HepG2 (cell line): ENCODE measurements around the gene KDELR3. TPM values are rescaled to one million over a fixed set of nuclear protein-coding genes. Genes with fewer than 3 reads are reported as not detected.
A peak's percentile ranks its signal among the peaks of the same experiment; 100 is the strongest.

ENCODE experiments used
- ATAC-seq: fragments of 200-7000 bp; cut with Tn5 transposase; 3 replicates; pipeline ENCODE4 v1.9.1; 2020; ENCODE audit warnings: mild to moderate bottlenecking, moderate library complexity
- BruUV-seq: library from RNA; stranded (reverse); fragments of 400-500 nt; replicated peaks from 2 replicates; lab custom pipeline; 2021; lab: Mats Ljungman, UMichigan
- CTCF ChIA-PET: fragments of 300-600 bp; formaldehyde crosslinking; extraction: SDS; loops from one replicate; lab custom pipeline; 2021; ENCODE audit warnings: low total read pairs, inconsistent platforms, low intra/inter-chr PET ratio; lab: Yijun Ruan, JAX
- POLR2A ChIA-PET: fragments of 350-600 bp; sonication (Branson Sonifier 250); formaldehyde crosslinking; loops from one replicate; lab custom pipeline; 2020; ENCODE audit warnings: antibody characterized with exemption, inconsistent platforms; lab: Yijun Ruan, JAX
- DNase-seq: peaks from one replicate; pipeline ENCODE4 v3.0.0-alpha.2; 2015; ENCODE audit warnings: low spot score
- FAIRE-seq: peaks from 3 replicates; lab custom pipeline; 2011; peaks lifted over from hg19 to GRCh38; lab: Jason Lieb, UNC
- H2AFZ ChIP-seq: one replicate; pipeline ENCODE4 v1.6.1; 2011; ENCODE audit warnings: low read length, inconsistent platforms
- H3K27ac ChIP-seq: fragments of 300-600 bp; 3 replicates; pipeline ENCODE4 v1.8.0; 2011; ENCODE audit warnings: mixed run types, mild to moderate bottlenecking, mixed read lengths, low read length, inconsistent platforms; ENCODE audit not compliant: insufficient read depth; ENCODE audit errors: extremely low read length
- H3K27me3 ChIP-seq, 2 experiments: fragments of 200-600 bp in 1 of 2; 2 replicates in 1 of 2; 3 replicates in 1 of 2; pipeline versions ENCODE4 v1.6.0 to v1.8.0; 2011; ENCODE audit warnings: low read length in 2 of 2, mild to moderate bottlenecking in 2 of 2, moderate library complexity in 2 of 2, inconsistent platforms in 1 of 2; ENCODE audit not compliant: insufficient read depth in 2 of 2, control insufficient read depth in 1 of 2
- H3K36me3 ChIP-seq, 2 experiments: fragments of 200-600 bp in 1 of 2; replicated peaks in 1 of 2; 2 replicates in 1 of 2; 3 replicates in 1 of 2; pipeline versions ENCODE4 v1.5.1 to v1.8.0; 2011; ENCODE audit warnings: low read length in 2 of 2, inconsistent platforms in 1 of 2; ENCODE audit not compliant: insufficient read depth in 2 of 2, control insufficient read depth in 1 of 2
- H3K4me1 ChIP-seq: 2 replicates; pipeline ENCODE4 v1.5.1; 2012; ENCODE audit warnings: low read length, inconsistent platforms; ENCODE audit not compliant: insufficient read depth
- H3K4me2 ChIP-seq: 2 replicates; pipeline ENCODE4 v1.6.0; 2011; ENCODE audit warnings: low read depth, low read length, inconsistent platforms
- H3K4me3 ChIP-seq, 3 experiments: fragments of 200-600 bp in 1 of 3; sonication (generic), shearing (Covaris generic) in 1 of 3; replicated peaks in 1 of 3; 2 replicates each; pipeline ENCODE4 v1.5.1; 2011 to 2016; ENCODE audit warnings: low read length in 3 of 3, inconsistent platforms in 2 of 3, low read depth in 2 of 3, mild to moderate bottlenecking in 2 of 3, control low read depth in 1 of 3, mixed read lengths in 1 of 3; ENCODE audit not compliant: insufficient read depth in 1 of 3
- H3K79me2 ChIP-seq: one replicate; pipeline ENCODE4 v1.6.1; 2011; ENCODE audit warnings: low read length, inconsistent platforms; ENCODE audit not compliant: insufficient read depth
- H3K9ac ChIP-seq: 2 replicates; pipeline ENCODE4 v1.6.0; 2011; ENCODE audit warnings: mild to moderate bottlenecking, low read depth, low read length, inconsistent platforms; ENCODE audit not compliant: insufficient read depth
- H3K9me3 ChIP-seq: 2 replicates; pipeline ENCODE4 v1.5.1; 2012; ENCODE audit warnings: mild to moderate bottlenecking, low read length
- H4K20me1 ChIP-seq: 2 replicates; pipeline ENCODE4 v1.6.0; 2011; ENCODE audit warnings: inconsistent platforms, mild to moderate bottlenecking, low read length, moderate library complexity; ENCODE audit not compliant: insufficient read depth
- AGO2 ChIP-seq: fragments of 200-400 bp; formaldehyde crosslinking; optimal IDR thresholded peaks from 2 replicates; pipeline ENCODE3; 2017; ENCODE audit warnings: mild to moderate bottlenecking, low read depth, low read length, moderate library complexity
- ATF7-NPFF ChIP-seq: sonication (generic); formaldehyde crosslinking; IDR thresholded peaks from 2 replicates; pipeline ENCODE4 v1.8.1; 2023; ENCODE audit warnings: mild to moderate bottlenecking, low read depth, missing genetic modification reagents, moderate library complexity
- ATRX ChIP-seq: sonication (generic); formaldehyde crosslinking; IDR thresholded peaks from 2 replicates; pipeline ENCODE4 v1.4.0; 2020; ENCODE audit warnings: missing genetic modification reagents, borderline replicate concordance
- DNMT1 ChIP-seq: sonication (generic); formaldehyde crosslinking; IDR thresholded peaks from 2 replicates; pipeline ENCODE4 v1.5.1; 2020; ENCODE audit warnings: mild to moderate bottlenecking, missing genetic modification reagents
- GATAD2A ChIP-seq: IDR thresholded peaks from 2 replicates; pipeline ENCODE4 v1.6.1; 2016
- HNF1B ChIP-seq: sonication (generic); formaldehyde crosslinking; IDR thresholded peaks from 2 replicates; pipeline ENCODE4 v1.5.1; 2020; ENCODE audit warnings: mild to moderate bottlenecking, moderate library complexity, missing genetic modification reagents
- KLF15 ChIP-seq: sonication (generic); formaldehyde crosslinking; IDR thresholded peaks from 2 replicates; pipeline ENCODE4 v1.8.1; 2023; ENCODE audit warnings: borderline replicate concordance, mild to moderate bottlenecking, inconsistent platforms, missing genetic modification reagents, mixed read lengths
- POLR2AphosphoS2 ChIP-seq: IDR thresholded peaks from 2 replicates; pipeline ENCODE4 v1.6.1; 2011; ENCODE audit warnings: low read depth, low read length, improper control_type of control experiment
- SALL1 ChIP-seq: sonication (generic); formaldehyde crosslinking; IDR thresholded peaks from 2 replicates; pipeline ENCODE4 v1.8.0; 2022; ENCODE audit warnings: mild to moderate bottlenecking, missing genetic modification reagents
- SRSF9 ChIP-seq: fragments of 200-400 bp; formaldehyde crosslinking; IDR thresholded peaks from 2 replicates; pipeline ENCODE4 v1.6.1; 2018; ENCODE audit warnings: borderline replicate concordance, mild to moderate bottlenecking, low read depth, low read length; ENCODE audit not compliant: insufficient read depth, poor library complexity, severe bottlenecking
- TBX3 ChIP-seq: fragments of 450-650 bp; IDR thresholded peaks from 2 replicates; pipeline ENCODE4 v1.6.1; 2017; ENCODE audit warnings: antibody characterized with exemption, mild to moderate bottlenecking, inconsistent platforms, borderline replicate concordance
- ZBTB38 ChIP-seq: sonication (generic); formaldehyde crosslinking; IDR thresholded peaks from 2 replicates; pipeline ENCODE4 v1.5.1; 2020; ENCODE audit warnings: mild to moderate bottlenecking, missing genetic modification reagents
- ZNF30 ChIP-seq: sonication (generic); formaldehyde crosslinking; IDR thresholded peaks from 2 replicates; pipeline ENCODE4 v1.5.0; 2020; ENCODE audit warnings: mild to moderate bottlenecking, missing genetic modification reagents
- ZNF629 ChIP-seq: sonication (generic); formaldehyde crosslinking; conservative IDR thresholded peaks from 2 replicates; pipeline ENCODE4 v1.5.0; 2020; ENCODE audit warnings: missing genetic modification reagents
- ZZZ3 ChIP-seq: sonication (generic); formaldehyde crosslinking; IDR thresholded peaks from 2 replicates; pipeline ENCODE4 v1.4.0; 2020; ENCODE audit warnings: missing genetic modification reagents, mild to moderate bottlenecking, borderline replicate concordance
- WGBS: methylation state at CpG from one replicate; pipeline ENCODE4 v1.1.6; 2017; ENCODE audit warnings: low lambda C conversion rate; 5-methylcytosine and 5-hydroxymethylcytosine counted together
- in situ Hi-C: cut with HindIII; loops from 2 replicates; pipeline ENCODE4 v1.10.0; 2017; ENCODE audit warnings: low pct_unique_long_range_greater_than_20kb; ENCODE audit not compliant: extremely low pct_ligation_motif_present
- intact Hi-C: fragments of 100-400 bp; cut with micrococcal nuclease; formaldehyde crosslinking; loops from one replicate; pipeline ENCODE4 v1.10.0; 2022; ENCODE audit not compliant: unreplicated experiment
- polyA plus RNA-seq, 8 experiments: library from polyadenylated mRNA; depleted of rRNA in 3 of 8; stranded (reverse) in 7 of 8; unstranded in 1 of 8; fragments of >200 nt; fragmentation: Illumina TruSeq in 4 of 8; extraction: Trizol in 4 of 8; gene quantifications; 2 replicates each; pipeline versions ENCODE4 v1.2.1 to v1.2.3, GENCODE V29; 2011 to 2016; ENCODE audit warnings: low read depth in 4 of 8, missing spikeins in 1 of 8, mixed read lengths in 1 of 8; ENCODE audit not compliant: insufficient read depth in 1 of 8
- total RNA-seq, 5 experiments: library from RNA; depleted of rRNA; stranded (reverse); fragments of >200 nt; fragmentation: Illumina TruSeq; extraction: Trizol; gene quantifications; 2 replicates each; pipeline ENCODE4 v1.2.3, GENCODE V29; 2016; ENCODE audit warnings: low read depth in 1 of 5

Gene KDELR3
- total and polyA plus RNA-seq, 2 of the 13 experiments (the other 11 are each of a cell fraction or from before 2014, with no cell fraction given), result 24.2 to 65.7 TPM

GRCh38 chr22:38479096-38479837 is 11.4 kb downstream of the KDELR3 start:
- peaks cover 3% of the 10 kb centered on the region for H4K20me1 ChIP-seq
- DNase-seq, result no peak
- peaks cover 12% of the 10 kb centered on the region for H3K4me1 ChIP-seq
- H3K36me3 ChIP-seq, result peaks cover 2 to 16% of the 10 kb centered on the region in 2 experiments
- BruUV-seq, result no TSS peak
- no peak overlapping the region for H3K4me2 ChIP-seq
- CTCF ChIA-PET, result no interaction called here
- 81% methylated on average over 7 of the region's 7 CpGs for WGBS
- H3K27me3 ChIP-seq, result no peaks in the 10 kb centered on the region
- FAIRE-seq, result no peak
- in situ Hi-C loops, result no loop called here
- H3K4me3 ChIP-seq, result no peak overlapping the region
- TF ChIP-seq ATRX (no peak), SRSF9 (no peak), DNMT1 (no peak), GATAD2A (CRISPR knock-in tag) (no peak), SALL1 (CRISPR knock-in tag) (no peak), ATF7-NPFF (no peak), ZNF30 (CRISPR knock-in tag) (no peak), ZBTB38 (CRISPR knock-in tag) (no peak), ZNF629 (CRISPR knock-in tag) (no peak), AGO2 (peak; percentile 28), TBX3 (no peak), KLF15 (CRISPR knock-in tag) (no peak), ZZZ3 (no peak), HNF1B (CRISPR knock-in tag) (no peak), POLR2AphosphoS2 (0 out of 2 replicates have a peak, but pooled peaks have one; percentile 35)
- H3K79me2 ChIP-seq, result no peaks in the 10 kb centered on the region
- POLR2A ChIA-PET, result interaction anchor here (0.9 to 1.2 kb wide), 3 partner anchors 9 to 16 kb away, joined by 3 to 4 read pairs (median 3); partner anchors contain the start of gene KDELR3
- no peak overlapping the region for H3K9ac ChIP-seq
- intact Hi-C loops, result no loop called here
- H3K9me3 ChIP-seq, result no peaks in the 10 kb centered on the region
- peak; percentile 5; the same call in 2 of the 3 replicates for ATAC-seq
- no peak overlapping the region for H2AFZ ChIP-seq
- H3K27ac ChIP-seq, result no peak overlapping the region
